ENCODE results near the gene LMCD1.

- TF ChIP-seq CTCF (IDR thresholded peaks at IDR 0.05) (no peak), POLR2A (IDR thresholded peaks at IDR 0.05) (no peak)
Observed at GRCh38 chr3:8540456-8540855, 38.8 kb downstream of the LMCD1 start.
